GM12801 (cell line): ENCODE results near the gene PPM1B.

Source experiments
- CTCF ChIP-seq: IDR thresholded peaks from one replicate; pipeline ENCODE4 v1.5.1; 2011; ENCODE audit warnings: control low read depth; ENCODE audit not compliant: insufficient read length; ENCODE audit errors: extremely low read depth

PPM1B gene

GRCh38 chr2:44190526-44190925 lies 21.9 kb downstream of the PPM1B start:
- no peak for TF ChIP-seq CTCF

GRCh38 chr2:44191739-44192138 lies 23.1 kb downstream of the PPM1B start:
- no peak for TF ChIP-seq CTCF

- TF ChIP-seq CTCF = no peak
Measured at GRCh38 chr2:44192646-44193045, 24.0 kb downstream of the PPM1B start.

GRCh38 chr2:44195714-44196113 lies 27.0 kb downstream of the PPM1B start:
- TF ChIP-seq CTCF = no peak

GRCh38 chr2:44197816-44198215 lies 29.1 kb downstream of the PPM1B start:
- no peak for TF ChIP-seq CTCF

- TF ChIP-seq CTCF = no peak
Measured at GRCh38 chr2:44200011-44200410, 31.3 kb downstream of the PPM1B start.

GRCh38 chr2:44200759-44201158 lies 32.1 kb downstream of the PPM1B start:
- TF ChIP-seq CTCF = no peak

- no peak for TF ChIP-seq CTCF
Measured at GRCh38 chr2:44201648-44202165, 33.0 kb downstream of the PPM1B start.
